ENCODE measurements around the gene GJA9.
"Not testable (repeated sequence)": the region's sequence is repeated elsewhere in the genome, so short reads cannot be mapped to it uniquely, and the experiment has no call there.

Gene GJA9

DNA sequence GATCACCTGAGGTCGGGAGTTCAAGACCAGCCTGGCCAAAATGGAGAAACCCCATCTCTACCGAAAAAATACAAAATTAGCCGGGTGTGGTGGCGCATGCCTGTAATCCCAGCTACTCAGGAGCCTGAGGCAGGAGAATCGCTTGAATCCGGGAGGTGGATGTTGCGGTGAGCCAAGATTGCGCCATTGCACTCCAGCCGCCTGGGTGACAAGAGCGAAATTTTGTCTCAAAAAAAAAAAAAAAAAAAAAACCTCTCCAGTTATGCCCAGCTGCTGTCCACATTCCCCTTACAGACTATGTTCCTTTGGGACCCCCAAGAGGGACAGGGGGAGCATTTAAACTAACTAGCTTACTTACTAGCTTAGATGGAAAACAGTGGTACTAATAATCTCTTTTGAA is 45.1 kb downstream of the GJA9 start:
- not testable (repeated sequence) for DNase-seq (ENCODE audit: low read depth, low spot score); H3K4me3 ChIP-seq (ENCODE audit: low read length)

DNA sequence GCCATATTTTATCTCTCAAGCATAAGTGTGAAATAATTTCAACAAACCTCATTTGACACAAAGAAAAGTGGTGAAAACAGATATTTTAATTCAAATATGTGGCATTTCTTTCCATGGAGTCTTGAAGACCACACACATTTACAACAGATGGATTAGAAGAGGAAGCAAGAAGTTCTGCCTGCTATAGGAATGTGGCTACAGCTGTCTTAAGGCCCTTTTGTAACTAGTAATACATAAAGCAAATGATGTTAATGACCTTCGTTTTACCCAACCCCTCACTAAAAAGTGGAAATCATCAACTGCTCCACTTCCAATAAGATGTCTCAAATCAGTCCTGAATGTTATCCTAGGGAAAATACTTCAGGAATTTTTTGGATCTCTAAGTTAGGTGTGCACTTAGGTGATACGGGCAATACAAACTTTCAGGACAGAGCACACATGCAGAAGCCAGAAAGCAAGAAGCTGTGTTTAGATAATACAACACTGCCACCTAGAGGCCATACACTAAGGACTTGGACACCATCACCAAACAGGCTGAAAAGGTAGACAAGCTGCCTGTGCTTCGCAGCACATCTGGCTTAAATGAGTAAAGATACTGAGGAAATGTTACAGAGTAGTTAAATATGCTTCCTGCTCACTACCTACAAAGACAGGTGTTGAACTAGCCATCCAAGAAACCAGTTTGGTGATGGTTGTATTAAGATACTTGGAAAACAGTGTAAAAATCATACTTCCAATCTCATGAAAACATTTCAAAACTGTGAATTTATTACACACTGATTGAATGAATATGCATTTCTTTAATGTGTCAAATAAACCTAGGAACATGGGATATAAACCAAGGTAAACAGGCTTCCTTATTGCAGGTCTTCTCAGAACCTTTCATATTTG is 46.2 kb downstream of the GJA9 start:
- no peak overlapping the region for H3K4me3 ChIP-seq (ENCODE audit: low read length)
- DNase-seq (ENCODE audit: low read depth, low spot score) = peak; percentile 86

DNA sequence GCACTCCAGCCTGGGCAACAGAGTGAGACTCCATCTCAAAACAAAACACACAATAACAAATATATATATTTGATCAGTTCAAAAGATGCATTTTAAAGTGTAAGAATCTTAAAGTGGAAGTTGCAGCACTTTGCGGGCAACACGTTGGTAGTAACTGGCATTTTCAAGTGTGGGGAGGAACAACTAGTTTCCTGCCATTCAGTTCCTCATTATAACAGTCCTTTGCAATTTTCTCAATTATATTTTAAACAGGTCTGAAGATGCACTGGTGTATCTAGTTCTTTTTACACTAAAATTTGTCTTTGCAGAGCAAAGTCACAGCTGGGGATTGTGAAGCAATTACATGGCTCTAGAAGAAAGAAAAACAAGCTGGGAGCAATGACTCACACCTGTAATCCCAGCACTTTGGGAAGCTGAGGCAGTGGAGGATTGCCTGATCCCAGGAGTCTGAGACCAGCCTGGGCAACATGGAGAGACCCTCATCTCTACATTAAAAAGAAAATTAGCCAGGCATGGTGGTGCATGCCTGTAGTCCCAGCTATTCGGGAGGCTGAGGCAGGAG is 47.1 kb downstream of the GJA9 start:
- DNase-seq (ENCODE audit: low read depth, low spot score) = no peak
- H3K4me3 ChIP-seq (ENCODE audit: low read length) = no peak overlapping the region

DNA sequence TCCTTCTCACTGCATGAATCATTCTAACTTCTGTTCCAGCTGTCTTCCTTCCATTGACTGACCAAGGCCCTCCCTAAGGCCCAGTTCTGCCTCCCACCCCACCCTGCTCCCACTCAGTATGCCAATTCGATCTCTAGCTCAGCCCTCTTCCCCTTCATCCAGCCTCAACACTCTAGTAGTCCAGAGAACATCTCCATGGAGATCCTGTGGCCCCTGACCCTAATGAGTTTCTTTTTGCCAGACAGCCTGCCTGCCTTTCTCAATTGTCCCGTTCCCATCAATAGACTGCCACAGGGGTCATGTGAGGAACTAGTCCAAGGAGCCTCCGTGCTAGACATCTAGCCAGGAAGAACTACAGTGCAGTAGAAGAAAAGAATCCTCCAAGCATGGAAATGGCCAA is 48.2 kb downstream of the GJA9 start:
- no peak for DNase-seq (ENCODE audit: low read depth, low spot score)
- no peak overlapping the region for H3K4me3 ChIP-seq (ENCODE audit: low read length)

DNA sequence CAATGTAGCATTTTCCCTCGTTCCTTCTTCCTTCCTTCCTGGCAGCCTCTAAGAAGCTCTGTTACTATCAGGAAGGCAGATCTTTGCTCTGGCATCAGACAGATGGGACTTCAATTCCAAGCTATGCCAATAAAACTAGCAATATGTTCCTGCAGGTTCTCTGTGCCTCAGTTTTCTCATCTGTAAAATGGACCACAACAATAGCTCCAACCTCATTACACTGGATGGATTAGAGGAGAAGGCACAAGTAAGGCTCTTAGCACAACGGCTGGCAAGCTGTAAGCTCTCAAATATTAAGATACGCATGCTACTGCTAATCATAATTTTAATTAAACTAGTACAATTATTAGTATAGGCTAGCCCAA is 49.0 kb downstream of the GJA9 start:
- no peak for DNase-seq (ENCODE audit: low read depth, low spot score)
- no peak overlapping the region for H3K4me3 ChIP-seq (ENCODE audit: low read length)

DNA sequence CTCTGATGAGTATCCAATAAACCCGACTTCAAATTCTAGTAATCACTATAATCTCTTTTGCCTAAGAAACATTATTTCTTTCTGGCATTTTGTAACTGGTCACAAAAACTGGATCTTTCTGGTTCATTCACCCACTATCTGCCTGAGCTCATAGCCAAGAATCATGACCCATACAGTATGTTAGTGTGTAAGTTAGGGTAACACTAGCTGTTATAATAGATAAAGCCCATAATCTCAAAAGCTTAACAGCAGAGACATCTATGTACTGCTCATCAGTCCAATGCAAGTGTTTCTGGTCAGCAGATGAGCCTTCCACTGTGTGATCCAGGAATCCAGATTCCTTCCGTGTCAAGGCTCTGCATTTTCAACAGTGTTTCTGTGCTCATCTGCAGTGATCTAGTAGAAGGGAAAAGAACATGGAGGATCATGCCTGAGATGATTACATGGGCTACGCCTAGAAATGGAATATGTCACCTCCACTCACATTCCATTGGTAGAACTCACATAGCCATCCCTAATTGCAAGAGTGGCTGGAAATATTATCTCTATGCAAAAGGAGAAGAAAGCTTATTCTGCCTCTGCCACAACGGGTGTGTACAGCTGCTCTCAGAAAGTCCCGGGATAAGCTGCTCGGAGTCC is 49.5 kb downstream of the GJA9 start:
- no peak for DNase-seq (ENCODE audit: low read depth, low spot score)
- no peak overlapping the region for H3K4me3 ChIP-seq (ENCODE audit: low read length)

DNA sequence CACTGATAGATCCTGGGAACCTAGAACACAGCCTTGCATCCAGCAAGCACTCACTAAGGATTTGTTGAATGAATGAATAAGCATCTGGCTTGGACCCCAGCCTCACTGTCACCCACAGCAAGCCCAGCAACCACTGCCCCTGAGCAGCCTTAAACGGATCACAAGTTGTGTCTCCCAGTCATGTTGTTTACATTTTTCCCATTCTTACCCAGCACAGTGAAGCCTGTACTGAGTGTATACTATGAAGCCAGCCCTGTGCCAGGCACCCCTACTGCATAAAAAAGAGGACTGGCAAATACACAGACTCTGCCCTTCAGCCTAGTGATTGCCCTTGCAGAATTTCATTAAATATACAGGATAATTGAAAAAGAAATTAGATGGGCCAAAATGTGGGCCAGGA is 52.0 kb downstream of the GJA9 start:
- no peak for DNase-seq (ENCODE audit: low read depth, low spot score)
- no peak overlapping the region for H3K4me3 ChIP-seq (ENCODE audit: low read length)

DNA sequence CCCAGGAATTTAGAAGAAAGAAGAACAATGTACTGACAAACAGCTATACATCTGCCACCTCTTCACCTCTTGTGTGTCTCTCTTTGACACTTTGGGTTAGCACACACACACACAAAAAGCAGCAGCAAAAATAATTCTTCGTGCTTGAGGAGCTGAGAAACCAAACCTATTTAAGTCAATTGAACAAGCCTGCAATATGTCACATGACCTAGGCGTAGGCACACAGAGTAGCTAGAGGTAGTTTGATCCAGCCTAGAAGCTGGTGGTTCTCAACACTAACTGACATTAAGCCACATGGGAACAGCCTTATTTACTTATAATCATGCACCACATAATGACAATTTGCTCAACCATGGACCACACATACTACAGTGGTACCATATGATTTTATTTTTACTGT is 54.1 kb downstream of the GJA9 start:
- no peak for DNase-seq (ENCODE audit: low read depth, low spot score)

DNA sequence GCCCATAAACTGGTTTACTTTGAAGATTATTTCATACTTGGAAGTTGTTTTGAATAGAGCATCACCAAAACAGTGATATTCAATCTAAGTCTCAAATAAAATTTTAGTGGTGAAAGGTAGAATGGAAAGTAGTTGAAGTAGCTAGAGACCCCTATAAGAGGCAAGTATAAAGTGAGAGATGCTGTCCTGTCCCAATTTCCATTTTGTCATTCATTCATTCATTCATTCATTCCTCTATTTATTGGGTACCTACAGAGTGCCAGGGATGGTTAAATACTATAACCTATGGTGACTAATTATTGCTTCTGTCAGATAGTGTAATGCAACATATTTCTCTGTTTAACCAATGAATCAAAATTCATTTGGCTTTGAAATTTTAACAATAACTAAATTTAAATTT is 54.5 kb downstream of the GJA9 start:
- no peak for DNase-seq (ENCODE audit: low read depth, low spot score)

More for the DNA sequence above, 54.1 kb downstream of the GJA9 start:
- H3K4me3 ChIP-seq (ENCODE audit: low read length) = no peak overlapping the region

DNA sequence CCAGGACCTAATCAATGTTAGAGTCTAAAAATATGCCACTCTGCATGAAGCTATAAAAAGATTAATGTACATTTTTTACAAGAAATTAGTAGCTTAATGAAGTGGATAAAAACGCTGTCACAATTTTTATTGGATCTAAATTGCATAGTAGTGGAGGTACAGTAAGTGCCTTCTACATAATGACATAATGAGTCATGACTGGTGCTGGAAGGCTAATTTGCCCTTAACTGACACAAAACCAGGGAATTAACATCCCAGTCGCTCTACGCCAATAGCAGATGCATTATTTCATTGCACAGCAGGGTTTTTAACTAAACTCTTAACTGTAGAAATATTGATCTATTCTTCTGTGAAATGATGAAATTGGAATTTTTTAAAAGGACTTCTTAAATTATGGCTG is 55.1 kb downstream of the GJA9 start:
- H3K4me3 ChIP-seq (ENCODE audit: low read length) = no peak overlapping the region
- no peak for DNase-seq (ENCODE audit: low read depth, low spot score)

More for the DNA sequence above, 54.5 kb downstream of the GJA9 start:
- H3K4me3 ChIP-seq (ENCODE audit: low read length) = no peak overlapping the region

Data from Jurkat, Clone E6-1 (cell line).